Measurements from ENCODE around the gene VAV2. TPM values are rescaled to one million over a fixed set of nuclear protein-coding genes. Genes with fewer than 3 reads are reported as not detected.

The VAV2 gene
- total and polyA plus RNA-seq, 2 of the 4 experiments (the other 2 are of a cell fraction) = 10.8 to 13.4 TPM

DNA sequence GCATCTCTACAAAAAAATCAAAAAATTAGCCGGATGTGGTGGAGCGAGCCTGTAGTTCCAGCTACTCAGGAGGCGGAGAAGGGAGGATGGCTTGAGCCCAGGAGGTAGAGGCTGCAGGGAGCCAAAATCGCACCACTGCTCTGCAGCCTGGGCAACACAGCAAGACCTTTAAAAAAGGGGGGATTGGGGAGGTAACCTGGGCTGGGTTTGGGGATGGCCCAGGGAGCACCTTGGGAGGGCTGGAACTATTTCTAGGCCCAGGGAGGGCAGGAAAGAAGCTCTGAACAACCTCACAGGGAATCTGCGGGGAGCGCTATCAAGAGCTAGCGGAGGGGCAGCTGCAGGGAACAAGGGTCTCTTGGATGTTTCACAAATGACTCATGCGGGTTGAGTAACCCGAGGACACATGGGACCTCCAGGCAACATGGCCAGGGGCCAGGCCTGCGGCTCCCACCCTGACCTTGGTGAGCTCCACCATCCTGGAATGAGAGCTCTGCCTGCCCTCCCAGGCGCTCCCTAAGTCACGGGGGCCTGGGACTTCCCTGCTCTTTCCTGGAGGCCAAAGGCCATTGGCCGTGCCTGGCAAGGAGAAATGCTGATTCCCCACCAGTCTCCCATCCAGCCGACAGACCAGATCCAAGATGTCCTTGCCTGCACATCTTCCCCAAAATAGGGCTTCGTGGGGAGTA is 277.4 kb downstream of the VAV2 start (continued):
- no peak for TF ChIP-seq RCOR1 (IDR thresholded peaks at IDR 0.05; ENCODE audit: insufficient replicate concordance, low read length)

DNA sequence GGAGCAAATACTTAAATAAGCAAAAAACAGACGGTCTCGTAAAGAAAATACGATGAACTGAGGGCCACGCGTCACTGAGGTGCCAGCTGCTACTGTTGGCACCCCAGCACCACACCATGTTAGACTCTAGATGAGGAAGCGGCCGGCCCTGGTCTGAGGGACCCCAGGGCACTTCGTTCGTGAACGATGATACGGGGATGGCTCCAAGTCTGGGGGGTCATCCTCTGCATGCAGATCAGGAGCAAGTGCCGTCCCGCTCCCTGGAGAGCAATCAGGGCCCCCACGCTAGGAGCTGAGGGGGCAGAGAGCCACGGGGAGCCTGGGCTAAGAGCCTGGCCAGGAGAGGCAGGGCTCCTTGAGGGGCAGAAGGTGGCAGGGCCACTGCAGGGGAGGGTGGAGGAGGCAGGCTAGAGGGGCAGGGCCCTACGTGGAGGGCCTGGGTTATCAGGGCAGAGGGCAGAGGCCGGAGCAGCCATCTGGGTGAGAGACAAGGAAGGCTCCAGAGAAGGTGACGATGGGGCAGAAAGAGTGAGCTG is 278.1 kb downstream of the VAV2 start:
- Histone ChIP-seq H3K9me3 (ENCODE audit: control insufficient read depth, insufficient read depth, low read length) (no peaks in the 10 kb centered on the region), H3K4me2 (ENCODE audit: low read depth, low read length) (no peak overlapping the region), H3K9ac (ENCODE audit: low read depth, low read length) (no peak overlapping the region), H4K8ac (ENCODE audit: low read depth in 2 of 2, low read length in 2 of 2) (peak overlapping the region; percentile 51 to 69; a peak in 3 of 4 replicates), H3K18ac (ENCODE audit: low read depth, low read length) (no peak overlapping the region), H2BK20ac (ENCODE audit: low read depth, low read length) (peak overlapping the region; percentile 78; the same call in 1 of the 2 replicates), H4K91ac (ENCODE audit: insufficient read depth, low read depth, low read length) (peak overlapping the region; percentile 62), H4K5ac (ENCODE audit: low read depth, low read length) (no peak overlapping the region), H3K56ac (ENCODE audit: extremely low read depth, insufficient read depth, low read length) (no peak overlapping the region), H3K4me1 (ENCODE audit: control insufficient read depth, insufficient read depth, low read length) (peaks cover 30% of the 10 kb centered on the region), H3K79me1 (ENCODE audit: low read depth in 1 of 2, low read length in 2 of 2) (peaks cover 0 to 7% of the 10 kb centered on the region in 2 experiments; a peak in 2 of 4 replicates), H3K4me3 (ENCODE audit: insufficient read depth, low read depth, low read length) (no peak overlapping the region), H3K36me3 (ENCODE audit: control insufficient read depth, insufficient read depth, low read length) (no peaks in the 10 kb centered on the region), H3K14ac (replicated peaks; ENCODE audit: low read depth, low read length) (no peak overlapping the region; the same call in 1 of the 2 replicates), H3K4ac (ENCODE audit: low read depth, low read length) (peak overlapping the region; percentile 64; the same call in 1 of the 2 replicates), H2BK5ac (ENCODE audit: low read depth, low read length, poor library complexity, severe bottlenecking) (peak overlapping the region; percentile 67), H3K23ac (ENCODE audit: low read depth, low read length) (peak overlapping the region; percentile 25; the same call in 1 of the 2 replicates), H3K27me3 (ENCODE audit: control insufficient read depth, insufficient read depth, low read length) (no peaks in the 10 kb centered on the region), H2AK5ac (ENCODE audit: low read depth, low read length) (peak overlapping the region; percentile 43), H4K20me1 (ENCODE audit: insufficient read depth, low read length) (no peaks in the 10 kb centered on the region), H3K9me1 (ENCODE audit: insufficient read depth, low read length) (peaks cover 8% of the 10 kb centered on the region), H2AFZ (replicated peaks; ENCODE audit: low read length, poor library complexity) (peak overlapping the region; percentile 33), H2BK15ac (ENCODE audit: low read depth, low read length) (peak overlapping the region; percentile 71; the same call in 1 of the 3 replicates), H2BK120ac (ENCODE audit: low read depth, low read length) (peak overlapping the region; percentile 95), H3K27ac (ENCODE audit: insufficient read depth, low read length) (peak overlapping the region; percentile 18; the same call in 1 of the 2 replicates), H2AK9ac (replicated peaks; ENCODE audit: low read depth, low read length, poor library complexity) (peak overlapping the region; percentile 61)
- ChIA-PET POLR2A (ENCODE audit: unreplicated experiment) (no interaction called here), CTCF (no interaction called here)
- ATAC-seq (ENCODE audit: low read depth) (no peak), DNase-seq (no peak)
- in situ Hi-C loops (cut with MboI; ENCODE audit: low sequenced_read_pairs) (no loop called here), intact Hi-C loops (cut with micrococcal nuclease) (no loop called here), dilution Hi-C loops (cut with HindIII; ENCODE audit: low sequenced_read_pairs, unreplicated experiment) (no loop called here)
- WGBS, 2 experiments (ENCODE audit: extremely low coverage in 2 of 2, insufficient read length in 1 of 2) = 85% methylated on average over 8 of the region's 18 CpGs; no CpG with 5 or more reads in 1 of the 2 experiments
- no TSS peak for BruUV-seq (replicated peaks)
- TF ChIP-seq, protein P1, sequence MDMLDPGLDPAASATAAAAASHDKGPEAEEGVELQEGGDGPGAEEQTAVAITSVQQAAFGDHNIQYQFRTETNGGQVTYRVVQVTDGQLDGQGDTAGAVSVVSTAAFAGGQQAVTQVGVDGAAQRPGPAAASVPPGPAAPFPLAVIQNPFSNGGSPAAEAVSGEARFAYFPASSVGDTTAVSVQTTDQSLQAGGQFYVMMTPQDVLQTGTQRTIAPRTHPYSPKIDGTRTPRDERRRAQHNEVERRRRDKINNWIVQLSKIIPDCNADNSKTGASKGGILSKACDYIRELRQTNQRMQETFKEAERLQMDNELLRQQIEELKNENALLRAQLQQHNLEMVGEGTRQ (IDR thresholded peaks at IDR 0.05; ENCODE audit: low read depth, low read length) = no peak
- TF ChIP-seq NFE2L2 (IDR thresholded peaks at IDR 0.05; ENCODE audit: low read depth, low read length) (no peak), POLR2A (IDR thresholded peaks at IDR 0.05; ENCODE audit: low read depth, low read length) (no peak), SMC3 (IDR thresholded peaks at IDR 0.05; ENCODE audit: low read depth, low read length) (no peak), MAZ (IDR thresholded peaks at IDR 0.05; ENCODE audit: borderline replicate concordance, low read depth, low read length) (no peak), RAD21 (IDR thresholded peaks at IDR 0.05; ENCODE audit: low read length) (no peak), FOS (IDR thresholded peaks at IDR 0.05; ENCODE audit: low read depth, low read length) (no peak), CEBPB (IDR thresholded peaks at IDR 0.05; ENCODE audit: low read depth, low read length) (no peak), BHLHE40 (IDR thresholded peaks at IDR 0.05; ENCODE audit: low read depth, low read length) (no peak), RCOR1 (IDR thresholded peaks at IDR 0.05; ENCODE audit: insufficient replicate concordance, low read length) (no peak), RFX5 (IDR thresholded peaks at IDR 0.05; ENCODE audit: low read depth, low read length) (no peak)
- TF ChIP-seq, protein P2, sequence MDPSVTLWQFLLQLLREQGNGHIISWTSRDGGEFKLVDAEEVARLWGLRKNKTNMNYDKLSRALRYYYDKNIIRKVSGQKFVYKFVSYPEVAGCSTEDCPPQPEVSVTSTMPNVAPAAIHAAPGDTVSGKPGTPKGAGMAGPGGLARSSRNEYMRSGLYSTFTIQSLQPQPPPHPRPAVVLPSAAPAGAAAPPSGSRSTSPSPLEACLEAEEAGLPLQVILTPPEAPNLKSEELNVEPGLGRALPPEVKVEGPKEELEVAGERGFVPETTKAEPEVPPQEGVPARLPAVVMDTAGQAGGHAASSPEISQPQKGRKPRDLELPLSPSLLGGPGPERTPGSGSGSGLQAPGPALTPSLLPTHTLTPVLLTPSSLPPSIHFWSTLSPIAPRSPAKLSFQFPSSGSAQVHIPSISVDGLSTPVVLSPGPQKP (IDR thresholded peaks at IDR 0.05; ENCODE audit: borderline replicate concordance, low read depth, low read length) = no peak
